Cardiac muscle cell (in vitro differentiated cells and primary cell): Measurements from ENCODE around the gene AJUBA. TPM values are rescaled to one million over a fixed set of nuclear protein-coding genes. Genes with fewer than 3 reads are reported as not detected.

Source experiments
- DNase-seq, 2 donors: peaks; one replicate each; pipeline versions ENCODE4 v3.0.0 to v3.0.0-alpha.2; 2010 to 2017; ENCODE audit warnings: low read depth in 1 of 2, low spot score in 1 of 2
- H3K27ac ChIP-seq: fragments of 200-600 bp; sonication (generic); 2 replicates; pipeline ENCODE4 v1.5.1; 2016
- H3K27me3 ChIP-seq: fragments of 200-600 bp; sonication (generic); 2 replicates; pipeline ENCODE4 v1.6.0; 2016; ENCODE audit warnings: control low read depth
- H3K36me3 ChIP-seq: fragments of 200-600 bp; sonication (generic); 2 replicates; pipeline ENCODE4 v1.5.1; 2016; ENCODE audit warnings: control low read depth
- H3K4me1 ChIP-seq: fragments of 200-600 bp; sonication (generic); 2 replicates; pipeline ENCODE4 v1.8.1; 2017; ENCODE audit warnings: low read depth, mild to moderate bottlenecking, mixed run types
- H3K4me3 ChIP-seq: fragments of 200-600 bp; sonication (generic); 2 replicates; pipeline ENCODE4 v1.5.1; 2016; ENCODE audit warnings: mild to moderate bottlenecking
- H3K9me3 ChIP-seq: fragments of 200-600 bp; sonication (generic); 2 replicates; pipeline ENCODE4 v1.5.1; 2017; ENCODE audit warnings: low read depth, mild to moderate bottlenecking, control low read depth
- polyA plus RNA-seq: library from polyadenylated mRNA; unstranded; fragments of >200 nt; fragmentation: Nextera tagmentation; extraction: Ambion mirVana; gene quantifications from 2 replicates; pipeline ENCODE4 v1.2.1, GENCODE V29; 2016
- total RNA-seq: library from RNA; depleted of rRNA; stranded (reverse); fragments of >200 nt; gene quantifications from 2 replicates; pipeline ENCODE4 v1.2.3, GENCODE V29; 2016
- TF ChIP-seq, protein P1 (sequence below): IDR thresholded peaks from 2 replicates; pipeline ENCODE4 v1.5.1; 2012; ENCODE audit warnings: low read depth, mild to moderate bottlenecking, low read length

The AJUBA gene
- total and polyA plus RNA-seq, 2 experiments from 2014 or later: 18.9 to 39.3 TPM

DNA sequence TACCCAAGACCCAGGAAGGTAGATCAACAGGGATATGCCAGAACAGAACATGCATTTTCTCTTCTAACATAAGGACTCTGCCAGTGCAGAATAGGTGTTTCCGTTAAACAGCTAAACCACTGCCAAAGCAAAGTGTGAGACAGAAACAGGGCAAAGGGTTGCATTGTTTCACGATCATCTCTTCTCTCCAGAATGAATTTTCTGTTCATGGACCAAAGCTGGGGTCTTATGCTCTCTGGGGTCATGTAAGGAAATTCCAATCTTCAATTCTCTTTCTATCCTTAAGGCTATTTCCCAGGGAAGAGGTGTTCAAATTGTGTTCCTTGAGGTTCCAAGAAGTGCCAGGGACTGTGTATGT lies 41.4 kb upstream of the AJUBA start:
- Histone ChIP-seq H3K4me3 (no peak overlapping the region), H3K27me3 (no peaks in the 10 kb centered on the region), H3K27ac (no peak overlapping the region), H3K9me3 (no peaks in the 10 kb centered on the region), H3K4me1 (peaks cover 4% of the 10 kb centered on the region), H3K36me3 (peaks cover 5% of the 10 kb centered on the region)
- TF ChIP-seq, protein P1, sequence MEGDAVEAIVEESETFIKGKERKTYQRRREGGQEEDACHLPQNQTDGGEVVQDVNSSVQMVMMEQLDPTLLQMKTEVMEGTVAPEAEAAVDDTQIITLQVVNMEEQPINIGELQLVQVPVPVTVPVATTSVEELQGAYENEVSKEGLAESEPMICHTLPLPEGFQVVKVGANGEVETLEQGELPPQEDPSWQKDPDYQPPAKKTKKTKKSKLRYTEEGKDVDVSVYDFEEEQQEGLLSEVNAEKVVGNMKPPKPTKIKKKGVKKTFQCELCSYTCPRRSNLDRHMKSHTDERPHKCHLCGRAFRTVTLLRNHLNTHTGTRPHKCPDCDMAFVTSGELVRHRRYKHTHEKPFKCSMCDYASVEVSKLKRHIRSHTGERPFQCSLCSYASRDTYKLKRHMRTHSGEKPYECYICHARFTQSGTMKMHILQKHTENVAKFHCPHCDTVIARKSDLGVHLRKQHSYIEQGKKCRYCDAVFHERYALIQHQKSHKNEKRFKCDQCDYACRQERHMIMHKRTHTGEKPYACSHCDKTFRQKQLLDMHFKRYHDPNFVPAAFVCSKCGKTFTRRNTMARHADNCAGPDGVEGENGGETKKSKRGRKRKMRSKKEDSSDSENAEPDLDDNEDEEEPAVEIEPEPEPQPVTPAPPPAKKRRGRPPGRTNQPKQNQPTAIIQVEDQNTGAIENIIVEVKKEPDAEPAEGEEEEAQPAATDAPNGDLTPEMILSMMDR: no peak
- no peak for DNase-seq

DNA sequence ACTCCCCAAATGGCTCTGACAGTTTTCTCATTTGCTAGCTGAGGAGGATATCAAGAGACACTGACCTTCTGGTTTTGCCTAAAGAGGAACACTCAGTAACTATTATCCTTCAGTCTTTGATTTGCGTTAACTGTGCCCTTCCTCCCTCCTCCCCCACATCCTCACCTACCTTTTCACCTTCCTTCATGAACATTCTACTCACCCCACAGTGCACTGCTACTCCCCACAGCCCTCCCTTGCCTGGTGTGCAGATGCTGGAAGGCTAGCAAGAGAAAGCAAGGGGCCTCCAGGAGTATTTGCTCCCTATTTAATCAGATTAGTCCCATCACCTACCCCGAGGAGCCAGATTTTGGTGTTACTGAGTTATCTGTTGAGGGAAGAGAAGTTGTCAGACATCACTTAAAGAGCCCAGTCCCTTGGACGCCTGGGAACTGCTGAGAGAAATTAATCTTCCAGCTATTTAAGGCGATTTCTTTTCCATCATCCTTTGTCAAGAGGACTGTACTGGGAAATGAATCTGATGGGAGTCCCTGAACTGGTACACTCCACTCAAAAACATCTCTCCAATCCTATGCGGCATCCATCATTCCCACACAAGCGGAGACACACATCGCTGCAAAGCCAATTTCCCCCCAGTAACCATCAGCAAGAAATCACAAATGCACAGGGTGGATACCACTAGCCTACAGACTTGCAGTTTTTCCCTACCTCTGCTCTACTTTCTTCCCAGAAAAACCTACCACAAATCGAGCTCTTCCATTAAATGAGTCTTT lies 40.9 kb upstream of the AJUBA start:
- no peak for DNase-seq
- Histone ChIP-seq H3K4me3 (no peak overlapping the region), H3K27ac (peak overlapping the region; percentile 39), H3K4me1 (peaks cover 4% of the 10 kb centered on the region), H3K9me3 (no peaks in the 10 kb centered on the region), H3K27me3 (no peaks in the 10 kb centered on the region), H3K36me3 (no peaks in the 10 kb centered on the region)
- TF ChIP-seq, protein P1: no peak

DNA sequence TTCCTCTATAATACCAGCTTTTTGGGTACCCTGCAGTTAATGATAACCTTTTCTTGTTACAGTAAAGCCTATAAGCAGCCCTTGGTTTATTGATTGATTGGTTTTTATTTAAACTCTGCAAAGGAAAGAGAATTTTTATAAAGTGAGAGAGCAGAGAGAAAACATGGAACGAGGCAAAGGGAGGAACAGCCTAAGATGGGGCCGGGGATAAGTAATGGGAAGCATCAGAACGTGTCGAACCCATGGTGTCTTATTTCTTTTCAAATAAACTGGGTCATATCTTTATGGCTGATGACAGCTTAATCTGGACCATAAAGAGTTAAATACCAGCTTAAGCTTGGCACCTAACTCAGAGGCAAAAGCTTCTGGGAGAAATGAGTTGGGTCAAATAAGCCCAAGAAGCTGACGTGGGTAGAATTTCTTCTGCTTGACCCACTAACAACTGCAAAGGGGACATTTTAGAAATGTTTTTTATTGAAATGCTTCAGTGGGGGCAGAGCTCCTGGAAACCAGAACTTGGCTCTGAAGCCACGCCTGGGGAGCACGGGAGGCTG lies 39.6 kb upstream of the AJUBA start:
- Histone ChIP-seq H3K4me1 (peaks cover 4% of the 10 kb centered on the region), H3K4me3 (no peak overlapping the region), H3K27ac (no peak overlapping the region), H3K9me3 (no peaks in the 10 kb centered on the region), H3K36me3 (no peaks in the 10 kb centered on the region), H3K27me3 (no peaks in the 10 kb centered on the region)
- DNase-seq: no peak
- TF ChIP-seq, protein P1: no peak

DNA sequence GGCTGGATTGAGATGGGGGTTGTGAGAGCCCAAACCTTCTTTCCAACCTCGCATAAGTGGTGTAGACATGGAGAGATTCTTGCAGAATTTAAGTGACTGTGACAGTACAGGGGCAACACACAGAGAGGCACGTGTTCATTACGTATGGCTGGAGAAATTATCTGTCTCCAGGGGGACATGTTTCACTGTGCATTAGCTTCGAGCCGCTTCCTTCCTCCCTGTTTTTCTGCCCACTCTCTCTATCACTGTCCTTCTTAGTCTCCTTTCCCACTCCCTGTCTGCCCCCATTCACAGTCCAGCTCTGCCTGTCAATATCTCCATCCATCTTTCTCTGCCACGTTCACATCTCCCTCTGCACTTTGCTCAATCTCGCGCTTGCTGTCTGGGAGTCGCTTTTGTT lies 39.1 kb upstream of the AJUBA start:
- H3K9me3 ChIP-seq: no peaks in the 10 kb centered on the region
- H3K4me1 ChIP-seq: peaks cover 4% of the 10 kb centered on the region
- TF ChIP-seq, protein P1: no peak
- no peak overlapping the region for H3K27ac ChIP-seq
- no peaks in the 10 kb centered on the region for H3K36me3 ChIP-seq
- no peak overlapping the region for H3K4me3 ChIP-seq
- no peak for DNase-seq
- no peaks in the 10 kb centered on the region for H3K27me3 ChIP-seq

DNA sequence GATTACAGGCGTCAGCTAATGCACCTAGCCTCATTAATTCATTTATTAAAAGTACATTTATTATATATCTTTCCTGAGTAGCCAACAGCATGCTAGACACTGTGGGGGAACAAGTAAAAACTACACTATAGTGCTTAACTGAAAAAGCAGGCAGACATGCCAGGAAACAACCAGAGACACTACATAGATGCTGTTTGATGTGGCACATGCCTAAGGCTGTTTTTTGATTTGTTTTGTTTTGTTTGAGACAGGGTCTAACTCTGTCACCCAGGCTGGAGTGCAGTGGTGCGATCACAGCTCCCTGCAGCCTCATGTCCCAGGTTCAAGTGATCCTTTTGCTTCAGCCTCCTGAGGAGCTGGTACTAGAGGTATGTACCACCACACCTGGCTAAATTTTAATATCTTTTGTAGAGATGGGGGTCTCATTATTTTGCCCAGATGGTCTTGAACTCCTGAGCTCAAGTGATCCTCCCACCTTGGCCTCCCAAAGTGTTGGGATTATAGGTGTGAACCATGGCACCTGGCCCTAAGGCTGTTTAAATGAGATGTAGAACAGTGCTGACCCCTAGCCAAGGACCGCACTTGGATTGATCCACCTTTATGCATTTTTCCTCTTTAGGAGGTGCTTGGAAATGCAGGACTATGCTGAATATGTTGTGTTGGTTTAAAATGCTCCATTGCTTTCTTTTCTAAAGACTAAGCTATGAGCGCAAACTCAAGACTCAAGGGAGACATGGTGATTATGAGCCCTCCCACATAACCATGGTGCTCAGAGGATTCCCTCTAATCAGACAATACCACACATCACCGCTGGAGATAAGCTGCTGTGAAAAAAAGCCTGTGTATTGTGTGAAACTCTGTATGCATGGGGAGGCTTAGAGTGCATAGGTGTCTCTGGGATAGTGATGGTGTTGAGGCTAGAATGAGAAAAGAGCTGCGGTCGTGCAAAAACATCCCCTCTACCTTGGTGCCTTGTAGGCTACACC lies 38.1 kb upstream of the AJUBA start:
- peaks cover 4% of the 10 kb centered on the region for H3K4me1 ChIP-seq

More for the DNA sequence above, 38.1 kb upstream of the AJUBA start:
- Histone ChIP-seq H3K4me3 (no peak overlapping the region), H3K36me3 (no peaks in the 10 kb centered on the region), H3K9me3 (no peaks in the 10 kb centered on the region), H3K27ac (no peak overlapping the region), H3K27me3 (no peaks in the 10 kb centered on the region)
- TF ChIP-seq, protein P1: no peak
- no peak for DNase-seq
